ENCODE measurements around the gene POLR2E.

GRCh38 chr19:1105008-1105872, 10.1 kb upstream of the POLR2E start:
- TF ChIP-seq RAD21 (IDR thresholded peaks at IDR 0.05; ENCODE audit: low read depth) (no peak), POLR2AphosphoS5 (IDR thresholded peaks at IDR 0.05; ENCODE audit: low read depth, low read length) (no peak), POLR2A (IDR thresholded peaks at IDR 0.05; ENCODE audit: borderline replicate concordance, extremely low read depth, insufficient read depth, insufficient read length) (no peak)
- TF ChIP-seq, protein P1, sequence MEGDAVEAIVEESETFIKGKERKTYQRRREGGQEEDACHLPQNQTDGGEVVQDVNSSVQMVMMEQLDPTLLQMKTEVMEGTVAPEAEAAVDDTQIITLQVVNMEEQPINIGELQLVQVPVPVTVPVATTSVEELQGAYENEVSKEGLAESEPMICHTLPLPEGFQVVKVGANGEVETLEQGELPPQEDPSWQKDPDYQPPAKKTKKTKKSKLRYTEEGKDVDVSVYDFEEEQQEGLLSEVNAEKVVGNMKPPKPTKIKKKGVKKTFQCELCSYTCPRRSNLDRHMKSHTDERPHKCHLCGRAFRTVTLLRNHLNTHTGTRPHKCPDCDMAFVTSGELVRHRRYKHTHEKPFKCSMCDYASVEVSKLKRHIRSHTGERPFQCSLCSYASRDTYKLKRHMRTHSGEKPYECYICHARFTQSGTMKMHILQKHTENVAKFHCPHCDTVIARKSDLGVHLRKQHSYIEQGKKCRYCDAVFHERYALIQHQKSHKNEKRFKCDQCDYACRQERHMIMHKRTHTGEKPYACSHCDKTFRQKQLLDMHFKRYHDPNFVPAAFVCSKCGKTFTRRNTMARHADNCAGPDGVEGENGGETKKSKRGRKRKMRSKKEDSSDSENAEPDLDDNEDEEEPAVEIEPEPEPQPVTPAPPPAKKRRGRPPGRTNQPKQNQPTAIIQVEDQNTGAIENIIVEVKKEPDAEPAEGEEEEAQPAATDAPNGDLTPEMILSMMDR (IDR thresholded peaks at IDR 0.05 in 2 of 3, conservative IDR thresholded peaks at IDR 0.05 in 1 of 3; ENCODE audit: borderline replicate concordance in 1 of 3, insufficient read depth in 1 of 3, low read depth in 2 of 3, low read length in 2 of 3), result no peak
